Natural killer cell (primary cell): ENCODE data around the gene SPRR4. TPM values are rescaled to one million over a fixed set of nuclear protein-coding genes. Genes with fewer than 3 reads are reported as not detected.

Source experiments
- ATAC-seq, 3 donors: fragments of 150-1000 bp in 2 of 3; fragments of 200-7000 bp in 1 of 3; cut with Tn5 transposase; 1 replicate in 1 of 3; 2 replicates in 2 of 3; pipeline ENCODE4 v1.10.0; 2021; ENCODE audit warnings: mild to moderate bottlenecking in 2 of 3, moderate library complexity in 2 of 3
- DNase-seq, 2 donors: peaks; one replicate each; pipeline versions ENCODE4 v3.0.0 to v3.0.0-alpha.2; 2013 to 2021; ENCODE audit warnings: mixed read lengths in 1 of 2
- H3K27ac ChIP-seq: one replicate; pipeline ENCODE4 v1.5.1; 2013; ENCODE audit warnings: mild to moderate bottlenecking, low read length
- H3K27me3 ChIP-seq: one replicate; pipeline ENCODE4 v1.6.1; 2013; ENCODE audit warnings: low read length; ENCODE audit not compliant: control insufficient read depth, insufficient read depth
- H3K36me3 ChIP-seq: one replicate; pipeline ENCODE4 v1.6.1; 2013; ENCODE audit warnings: low read length; ENCODE audit not compliant: control insufficient read depth, insufficient read depth
- H3K4me1 ChIP-seq: one replicate; pipeline ENCODE4 v1.6.1; 2013; ENCODE audit warnings: low read length; ENCODE audit not compliant: control insufficient read depth, insufficient read depth
- H3K4me3 ChIP-seq: one replicate; pipeline ENCODE4 v1.5.1; 2013; ENCODE audit warnings: low read length
- H3K9me3 ChIP-seq: one replicate; pipeline ENCODE4 v1.6.1; 2013; ENCODE audit warnings: low read length; ENCODE audit not compliant: control insufficient read depth, insufficient read depth
- H3K27ac Mint-ChIP-seq, 2 donors: one replicate each; pipeline ENCODE4 v1.8.0; 2022; ENCODE audit warnings: mild to moderate bottlenecking in 2 of 2, mixed read lengths in 2 of 2, moderate library complexity in 1 of 2
- H3K27me3 Mint-ChIP-seq, 2 donors: one replicate each; pipeline ENCODE4 v1.8.0; 2022; ENCODE audit warnings: low read depth in 2 of 2, mixed read lengths in 2 of 2
- H3K36me3 Mint-ChIP-seq: one replicate; pipeline ENCODE4 v1.8.0; 2022; ENCODE audit warnings: mixed read lengths
- H3K4me1 Mint-ChIP-seq, 2 donors: one replicate each; pipeline ENCODE4 v1.8.0; 2022; ENCODE audit warnings: mixed read lengths in 2 of 2
- H3K4me3 Mint-ChIP-seq: one replicate; pipeline ENCODE4 v1.8.0; 2022; ENCODE audit warnings: mild to moderate bottlenecking, moderate library complexity, mixed read lengths
- H3K9me3 Mint-ChIP-seq, 2 donors: one replicate each; pipeline ENCODE4 v1.8.0; 2022; ENCODE audit warnings: mixed read lengths in 2 of 2
- CTCF ChIP-seq: fragments of 200-600 bp; IDR thresholded peaks from one replicate; pipeline ENCODE4 v1.8.0; 2022; ENCODE audit warnings: antibody characterized with exemption
- WGBS: methylation state at CpG from one replicate; pipeline ENCODE4 v1.1.7; 2013; ENCODE audit warnings: missing lambda C conversion rate; ENCODE audit not compliant: insufficient coverage; 5-methylcytosine and 5-hydroxymethylcytosine counted together
- intact Hi-C: fragments of 100-400 bp; cut with micrococcal nuclease; formaldehyde crosslinking; loops from one replicate; pipeline ENCODE4 v1.14.2; 2022
- total RNA-seq, 4 donors: library from RNA; stranded (reverse); fragments of 120-200 nt in 1 of 4; gene quantifications; one replicate each; pipeline versions ENCODE4 v1.2.3 to v1.2.4, GENCODE V29; 2013 to 2022

The SPRR4 gene
- total RNA-seq, 3 donors from 2014 or later (not counting 1 experiment from before 2014, with no cell fraction given) = not detected

- ATAC-seq = no peak
- 86% methylated on average over 2 of the region's 2 CpGs for WGBS
Measured at GRCh38 chr1:152969036-152969435, 1.4 kb upstream of the SPRR4 start.

GRCh38 chr1:152972196-152972886, 1.9 kb downstream of the SPRR4 start:
- no peak for TF ChIP-seq CTCF
- DNase-seq = no peak
- Histone ChIP-seq H3K27me3 (peaks cover 2% of the 10 kb centered on the region), H3K4me1 (no peaks in the 10 kb centered on the region), H3K4me3 (no peak overlapping the region), H3K27ac (no peak overlapping the region), H3K36me3 (no peaks in the 10 kb centered on the region), H3K9me3 (no peaks in the 10 kb centered on the region)
- Mint-ChIP-seq H3K4me3 (no peak overlapping the region), H3K27ac (no peak overlapping the region), H3K36me3 (no peaks in the 10 kb centered on the region), H3K27me3 (peaks cover 10 to 24% of the 10 kb centered on the region in 2 donors), H3K9me3 (no peaks in the 10 kb centered on the region), H3K4me1 (no peaks in the 10 kb centered on the region)
- WGBS = 77% methylated on average over 4 of the region's 4 CpGs
- intact Hi-C loops = no loop called here
- ATAC-seq = no peak

More at GRCh38 chr1:152969036-152969435, 1.4 kb upstream of the SPRR4 start:
- Mint-ChIP-seq H3K27ac (no peak overlapping the region), H3K9me3 (no peaks in the 10 kb centered on the region), H3K27me3 (peaks cover 17 to 31% of the 10 kb centered on the region in 2 donors), H3K4me3 (no peak overlapping the region), H3K4me1 (no peaks in the 10 kb centered on the region), H3K36me3 (no peaks in the 10 kb centered on the region)
- Histone ChIP-seq H3K36me3 (no peaks in the 10 kb centered on the region), H3K4me3 (no peak overlapping the region), H3K27me3 (peaks cover 2% of the 10 kb centered on the region), H3K9me3 (no peaks in the 10 kb centered on the region), H3K4me1 (no peaks in the 10 kb centered on the region), H3K27ac (no peak overlapping the region)
- no peak for DNase-seq
- no peak for TF ChIP-seq CTCF
- intact Hi-C loops = no loop called here

GRCh38 chr1:152976688-152977087, 6.2 kb downstream of the SPRR4 start:
- Mint-ChIP-seq H3K27me3 (peaks cover 10 to 44% of the 10 kb centered on the region in 2 donors), H3K36me3 (no peaks in the 10 kb centered on the region), H3K27ac (no peak overlapping the region), H3K4me3 (no peak overlapping the region), H3K4me1 (no peaks in the 10 kb centered on the region), H3K9me3 (no peaks in the 10 kb centered on the region)
- Histone ChIP-seq H3K27me3 (peaks cover 2% of the 10 kb centered on the region), H3K36me3 (no peaks in the 10 kb centered on the region), H3K9me3 (no peaks in the 10 kb centered on the region), H3K4me3 (no peak overlapping the region), H3K27ac (no peak overlapping the region), H3K4me1 (no peaks in the 10 kb centered on the region)
- DNase-seq (no peak), ATAC-seq (no peak)
- TF ChIP-seq CTCF = no peak
- intact Hi-C loops = no loop called here
- no CpG with 5 or more reads among the region's 1 CpG for WGBS

GRCh38 chr1:152977614-152978013, 7.2 kb downstream of the SPRR4 start:
- H3K27ac ChIP-seq = no peak overlapping the region

More at GRCh38 chr1:152977614-152978013, 7.2 kb downstream of the SPRR4 start:
- Histone ChIP-seq H3K27me3 (no peaks in the 10 kb centered on the region), H3K4me3 (no peak overlapping the region), H3K36me3 (no peaks in the 10 kb centered on the region), H3K9me3 (no peaks in the 10 kb centered on the region), H3K4me1 (no peaks in the 10 kb centered on the region)
- H3K4me3 Mint-ChIP-seq = no peak overlapping the region
- no peak overlapping the region for H3K27ac Mint-ChIP-seq
- no peaks in the 10 kb centered on the region for H3K9me3 Mint-ChIP-seq
- intact Hi-C loops = no loop called here
- no peaks in the 10 kb centered on the region for H3K36me3 Mint-ChIP-seq
- ATAC-seq (no peak), DNase-seq (no peak)
- H3K4me1 Mint-ChIP-seq = no peaks in the 10 kb centered on the region
- peaks cover 8 to 47% of the 10 kb centered on the region in 2 donors for H3K27me3 Mint-ChIP-seq
- TF ChIP-seq CTCF = no peak
